Neural cell (in vitro differentiated cells): ENCODE data around the gene GGA1.

Source experiments
- CTCF ChIP-seq: fragments of 450-650 bp; IDR thresholded peaks from 2 replicates; pipeline ENCODE4 v1.5.1; 2014; ENCODE audit warnings: antibody characterized with exemption, mild to moderate bottlenecking, moderate library complexity; ENCODE audit not compliant: poor library complexity, severe bottlenecking
- MXI1 ChIP-seq: fragments of 450-650 bp; conservative IDR thresholded peaks from 2 replicates; pipeline ENCODE4 v1.6.1; 2014; ENCODE audit warnings: antibody characterized with exemption, mild to moderate bottlenecking; ENCODE audit not compliant: poor library complexity, severe bottlenecking
- POLR2AphosphoS5 ChIP-seq: IDR thresholded peaks from 2 replicates; pipeline ENCODE4 v1.6.1; 2012
- SMC3 ChIP-seq: fragments of 450-650 bp; conservative IDR thresholded peaks from 2 replicates; pipeline ENCODE4 v1.6.1; 2014; ENCODE audit warnings: antibody characterized with exemption, mild to moderate bottlenecking, moderate library complexity; ENCODE audit not compliant: poor library complexity

DNA sequence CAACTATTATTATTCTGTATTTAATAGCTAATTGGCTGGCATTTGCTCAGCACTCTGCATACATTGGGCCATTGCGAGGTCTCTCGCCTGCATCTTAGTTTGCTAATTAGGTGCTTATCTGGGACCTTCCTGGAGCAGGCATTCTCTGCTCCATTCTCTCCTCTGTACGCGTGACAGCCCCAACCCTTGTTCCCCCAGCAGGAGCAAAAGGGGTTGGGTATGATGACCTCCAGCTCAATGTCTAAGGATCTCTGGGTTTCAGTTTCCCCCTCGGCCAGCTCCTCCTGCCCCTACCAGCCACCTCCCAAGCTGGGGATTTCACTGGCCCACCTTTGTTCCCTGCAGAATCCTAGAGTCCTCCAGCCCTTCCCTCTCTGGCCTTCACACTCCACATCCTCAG is 19.0 kb upstream of the GGA1 start:
- TF ChIP-seq CTCF (no peak), MXI1 (no peak), SMC3 (no peak), POLR2AphosphoS5 (no peak)
